ENCODE data around the gene MBD5. TPM values are rescaled to one million over a fixed set of nuclear protein-coding genes. Genes with fewer than 3 reads are reported as not detected.

MBD5 gene
- total RNA-seq, 2 donors from 2014 or later: 20.8 to 33.5 TPM

- intact Hi-C loops (cut with DNase I): no loop called here
- Histone ChIP-seq H3K27me3 (no peaks in the 10 kb centered on the region), H3K9me3 (no peaks in the 10 kb centered on the region), H3K4me3 (no peak overlapping the region), H3K27ac (no peak overlapping the region), H3K4me1 (peaks cover 5% of the 10 kb centered on the region), H3K36me3 (replicated peaks in 1 of 2; ENCODE audit: insufficient read depth in 1 of 2, low read depth in 2 of 2) (no peaks in the 10 kb centered on the region)
- whole genome bisulfite sequencing, 2 donors: 94 to 97% methylated on average over 3 of the region's 3 CpGs
- no peak for ATAC-seq
- DNase-seq: no peak
- TF ChIP-seq POLR2A (IDR thresholded peaks at IDR 0.05): no peak
- TF ChIP-seq CTCF (IDR thresholded peaks at IDR 0.05): no peak
Observed at GRCh38 chr2:148135705-148136104, 114.8 kb downstream of the MBD5 start.

GRCh38 chr2:148136441-148136840 is 115.5 kb downstream of the MBD5 start:
- intact Hi-C loops (cut with DNase I): no loop called here
- TF ChIP-seq CTCF (IDR thresholded peaks at IDR 0.05) (no peak), POLR2A (IDR thresholded peaks at IDR 0.05) (no peak)
- H3K4me1 ChIP-seq: peaks cover 5% of the 10 kb centered on the region
- no peaks in the 10 kb centered on the region for H3K9me3 ChIP-seq
- DNase-seq: no peak
- H3K4me3 ChIP-seq: no peak overlapping the region
- H3K27ac ChIP-seq: no peak overlapping the region
- no peak for ATAC-seq
- H3K36me3 ChIP-seq (replicated peaks in 1 of 2; ENCODE audit: insufficient read depth in 1 of 2, low read depth in 2 of 2): no peaks in the 10 kb centered on the region
- no peaks in the 10 kb centered on the region for H3K27me3 ChIP-seq
- 58 to 71% methylated on average over 1 of the region's 1 CpG for WGBS, 2 donors

- intact Hi-C loops (cut with DNase I): no loop called here
- WGBS, 2 donors: 75 to 90% methylated on average over 2 of the region's 2 CpGs
- no peaks in the 10 kb centered on the region for H3K36me3 ChIP-seq (replicated peaks in 1 of 2; ENCODE audit: insufficient read depth in 1 of 2, low read depth in 2 of 2)
- TF ChIP-seq CTCF (IDR thresholded peaks at IDR 0.05) (no peak), POLR2A (IDR thresholded peaks at IDR 0.05) (no peak)
- DNase-seq: no peak
- no peaks in the 10 kb centered on the region for H3K4me1 ChIP-seq
- H3K27me3 ChIP-seq: no peaks in the 10 kb centered on the region
- no peaks in the 10 kb centered on the region for H3K9me3 ChIP-seq
- H3K27ac ChIP-seq: no peak overlapping the region
- H3K4me3 ChIP-seq: no peak overlapping the region
- no peak for ATAC-seq
Observed at GRCh38 chr2:148161909-148162435, 141.1 kb downstream of the MBD5 start.

GRCh38 chr2:148162871-148163270 is 142.0 kb downstream of the MBD5 start:
- ATAC-seq (no peak), DNase-seq (no peak)
- H3K4me3 ChIP-seq: no peak overlapping the region
- TF ChIP-seq CTCF (IDR thresholded peaks at IDR 0.05) (no peak), POLR2A (IDR thresholded peaks at IDR 0.05) (no peak)
- intact Hi-C loops (cut with DNase I): no loop called here
- H3K27ac ChIP-seq: no peak overlapping the region
- H3K9me3 ChIP-seq: no peaks in the 10 kb centered on the region
- no peaks in the 10 kb centered on the region for H3K4me1 ChIP-seq
- H3K27me3 ChIP-seq: no peaks in the 10 kb centered on the region
- H3K36me3 ChIP-seq (replicated peaks in 1 of 2; ENCODE audit: insufficient read depth in 1 of 2, low read depth in 2 of 2): no peaks in the 10 kb centered on the region

- no peak for ATAC-seq
Observed at GRCh38 chr2:148165975-148166374, 145.1 kb downstream of the MBD5 start.

More at GRCh38 chr2:148165975-148166374, 145.1 kb downstream of the MBD5 start:
- TF ChIP-seq CTCF (IDR thresholded peaks at IDR 0.05) (no peak), POLR2A (IDR thresholded peaks at IDR 0.05) (no peak)
- Histone ChIP-seq H3K4me1 (no peaks in the 10 kb centered on the region), H3K27ac (no peak overlapping the region), H3K4me3 (no peak overlapping the region), H3K9me3 (no peaks in the 10 kb centered on the region), H3K36me3 (replicated peaks in 1 of 2; ENCODE audit: insufficient read depth in 1 of 2, low read depth in 2 of 2) (no peaks in the 10 kb centered on the region), H3K27me3 (no peaks in the 10 kb centered on the region)
- WGBS, 2 donors: 90 to 97% methylated on average over 1 of the region's 1 CpG
- intact Hi-C loops (cut with DNase I): no loop called here
- no peak for DNase-seq
